Prostate gland (tissue), 2 donors: ENCODE measurements around the gene DESI1.
"Not testable (repeated sequence)": the region's sequence is repeated elsewhere in the genome, so short reads cannot be mapped to it uniquely, and the experiment has no call there.

Experiments
- POLR2A ChIP-seq: fragments of 450-650 bp; IDR thresholded peaks from one replicate; pipeline ENCODE4 v1.6.1; 2016; ENCODE audit warnings: antibody characterized with exemption, mild to moderate bottlenecking
- POLR2AphosphoS5 ChIP-seq: sonication (generic); formaldehyde crosslinking; IDR thresholded peaks from one replicate; pipeline ENCODE4 v1.6.1; 2017; ENCODE audit warnings: antibody characterized with exemption
- TF ChIP-seq, protein P1 (sequence below), 4 experiments: fragments of 200-600 bp in 2 of 4; fragments of 450-650 bp in 2 of 4; sonication (generic) in 2 of 4; IDR thresholded peaks; 1 replicate in 3 of 4; 2 replicates in 1 of 4; pipeline ENCODE4 v1.5.1; 2016 to 2019; ENCODE audit warnings: antibody characterized with exemption in 4 of 4, mild to moderate bottlenecking in 2 of 4, moderate library complexity in 2 of 4

GRCh38 chr22:41663594-41663993 lies 42.8 kb upstream of the DESI1 start:
- TF ChIP-seq, protein P1, sequence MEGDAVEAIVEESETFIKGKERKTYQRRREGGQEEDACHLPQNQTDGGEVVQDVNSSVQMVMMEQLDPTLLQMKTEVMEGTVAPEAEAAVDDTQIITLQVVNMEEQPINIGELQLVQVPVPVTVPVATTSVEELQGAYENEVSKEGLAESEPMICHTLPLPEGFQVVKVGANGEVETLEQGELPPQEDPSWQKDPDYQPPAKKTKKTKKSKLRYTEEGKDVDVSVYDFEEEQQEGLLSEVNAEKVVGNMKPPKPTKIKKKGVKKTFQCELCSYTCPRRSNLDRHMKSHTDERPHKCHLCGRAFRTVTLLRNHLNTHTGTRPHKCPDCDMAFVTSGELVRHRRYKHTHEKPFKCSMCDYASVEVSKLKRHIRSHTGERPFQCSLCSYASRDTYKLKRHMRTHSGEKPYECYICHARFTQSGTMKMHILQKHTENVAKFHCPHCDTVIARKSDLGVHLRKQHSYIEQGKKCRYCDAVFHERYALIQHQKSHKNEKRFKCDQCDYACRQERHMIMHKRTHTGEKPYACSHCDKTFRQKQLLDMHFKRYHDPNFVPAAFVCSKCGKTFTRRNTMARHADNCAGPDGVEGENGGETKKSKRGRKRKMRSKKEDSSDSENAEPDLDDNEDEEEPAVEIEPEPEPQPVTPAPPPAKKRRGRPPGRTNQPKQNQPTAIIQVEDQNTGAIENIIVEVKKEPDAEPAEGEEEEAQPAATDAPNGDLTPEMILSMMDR (IDR thresholded peaks at IDR 0.05) = not testable (repeated sequence)
- not testable (repeated sequence) for TF ChIP-seq POLR2A, POLR2AphosphoS5
